AG10803 (cell line): Measurements from ENCODE around the gene UBB.

Experiments used
- DNase-seq: peaks from one replicate; pipeline ENCODE4 v3.0.0; 2010; ENCODE audit warnings: low read depth
- H3K4me3 ChIP-seq: 2 replicates; pipeline ENCODE4 v1.5.1; 2011; ENCODE audit warnings: mild to moderate bottlenecking, low read length, control low read depth
- TF ChIP-seq, protein P1 (sequence below): conservative IDR thresholded peaks from 2 replicates; pipeline ENCODE4 v1.5.1; 2011; ENCODE audit warnings: mild to moderate bottlenecking, low read length, control low read depth, inconsistent platforms

Gene UBB

DNA sequence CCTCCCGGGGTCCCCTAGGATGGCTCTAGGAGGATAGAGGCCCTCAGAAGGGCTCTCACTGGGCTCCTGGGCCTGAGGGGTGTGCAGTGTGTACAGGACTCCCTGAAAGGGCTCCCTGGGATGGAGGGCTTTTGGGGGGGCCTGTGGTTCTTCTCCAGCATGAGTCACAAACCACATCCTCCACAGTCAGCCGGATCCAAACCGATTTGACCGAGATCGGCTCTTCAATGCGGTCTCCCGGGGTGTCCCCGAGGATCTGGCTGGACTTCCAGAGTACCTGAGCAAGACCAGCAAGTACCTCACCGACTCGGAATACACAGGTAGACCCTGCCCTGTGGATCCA lies 39.0 kb downstream of the UBB start:
- H3K4me3 ChIP-seq: no peak overlapping the region; the same call in 1 of the 2 replicates
- DNase-seq: peak; percentile 76

DNA sequence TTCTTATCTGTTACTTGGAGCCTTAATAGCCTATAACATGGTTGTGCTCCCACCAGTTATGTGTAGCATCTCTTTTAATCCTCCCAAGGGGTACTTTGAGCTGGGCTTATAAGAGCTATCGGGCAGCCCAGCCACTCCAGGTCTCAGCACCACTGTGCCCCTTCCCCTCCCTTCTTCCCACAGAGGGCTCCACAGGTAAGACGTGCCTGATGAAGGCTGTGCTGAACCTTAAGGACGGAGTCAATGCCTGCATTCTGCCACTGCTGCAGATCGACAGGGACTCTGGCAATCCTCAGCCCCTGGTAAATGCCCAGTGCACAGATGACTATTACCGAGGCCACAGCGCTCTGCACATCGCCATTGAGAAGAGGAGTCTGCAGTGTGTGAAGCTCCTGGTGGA lies 41.5 kb downstream of the UBB start:
- TF ChIP-seq, protein P1, sequence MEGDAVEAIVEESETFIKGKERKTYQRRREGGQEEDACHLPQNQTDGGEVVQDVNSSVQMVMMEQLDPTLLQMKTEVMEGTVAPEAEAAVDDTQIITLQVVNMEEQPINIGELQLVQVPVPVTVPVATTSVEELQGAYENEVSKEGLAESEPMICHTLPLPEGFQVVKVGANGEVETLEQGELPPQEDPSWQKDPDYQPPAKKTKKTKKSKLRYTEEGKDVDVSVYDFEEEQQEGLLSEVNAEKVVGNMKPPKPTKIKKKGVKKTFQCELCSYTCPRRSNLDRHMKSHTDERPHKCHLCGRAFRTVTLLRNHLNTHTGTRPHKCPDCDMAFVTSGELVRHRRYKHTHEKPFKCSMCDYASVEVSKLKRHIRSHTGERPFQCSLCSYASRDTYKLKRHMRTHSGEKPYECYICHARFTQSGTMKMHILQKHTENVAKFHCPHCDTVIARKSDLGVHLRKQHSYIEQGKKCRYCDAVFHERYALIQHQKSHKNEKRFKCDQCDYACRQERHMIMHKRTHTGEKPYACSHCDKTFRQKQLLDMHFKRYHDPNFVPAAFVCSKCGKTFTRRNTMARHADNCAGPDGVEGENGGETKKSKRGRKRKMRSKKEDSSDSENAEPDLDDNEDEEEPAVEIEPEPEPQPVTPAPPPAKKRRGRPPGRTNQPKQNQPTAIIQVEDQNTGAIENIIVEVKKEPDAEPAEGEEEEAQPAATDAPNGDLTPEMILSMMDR: no peak
- no peak for DNase-seq

More for the DNA sequence above, 39.0 kb downstream of the UBB start:
- TF ChIP-seq, protein P1: no peak

DNA sequence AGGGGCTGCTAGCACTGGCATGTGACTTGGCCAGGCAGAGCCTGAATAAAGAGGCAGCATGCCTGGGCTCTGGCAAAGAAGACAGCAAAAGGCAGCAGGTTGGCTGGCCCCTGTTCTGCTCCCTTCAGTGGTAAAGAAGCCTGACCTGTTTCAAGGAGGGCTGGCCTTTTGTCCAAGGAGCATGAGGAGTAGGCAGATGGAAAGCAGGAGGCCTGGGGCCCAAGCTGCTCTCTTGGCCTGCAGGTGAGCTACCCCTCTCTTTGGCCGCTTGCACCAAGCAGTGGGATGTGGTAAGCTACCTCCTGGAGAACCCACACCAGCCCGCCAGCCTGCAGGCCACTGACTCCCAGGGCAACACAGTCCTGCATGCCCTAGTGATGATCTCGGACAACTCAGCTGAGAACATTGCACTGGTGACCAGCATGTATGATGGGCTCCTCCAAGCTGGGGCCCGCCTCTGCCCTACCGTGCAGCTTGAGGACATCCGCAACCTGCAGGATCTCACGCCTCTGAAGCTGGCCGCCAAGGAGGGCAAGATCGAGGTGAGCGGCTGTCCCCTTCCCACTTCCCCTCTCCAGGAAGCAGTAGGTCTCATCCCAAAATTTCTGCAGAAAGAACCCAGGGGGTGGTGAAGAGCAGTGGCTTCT lies 42.5 kb downstream of the UBB start:
- TF ChIP-seq, protein P1: no peak
- H3K4me3 ChIP-seq: no peak overlapping the region
- no peak for DNase-seq

More for the DNA sequence above, 41.5 kb downstream of the UBB start:
- no peak overlapping the region for H3K4me3 ChIP-seq

DNA sequence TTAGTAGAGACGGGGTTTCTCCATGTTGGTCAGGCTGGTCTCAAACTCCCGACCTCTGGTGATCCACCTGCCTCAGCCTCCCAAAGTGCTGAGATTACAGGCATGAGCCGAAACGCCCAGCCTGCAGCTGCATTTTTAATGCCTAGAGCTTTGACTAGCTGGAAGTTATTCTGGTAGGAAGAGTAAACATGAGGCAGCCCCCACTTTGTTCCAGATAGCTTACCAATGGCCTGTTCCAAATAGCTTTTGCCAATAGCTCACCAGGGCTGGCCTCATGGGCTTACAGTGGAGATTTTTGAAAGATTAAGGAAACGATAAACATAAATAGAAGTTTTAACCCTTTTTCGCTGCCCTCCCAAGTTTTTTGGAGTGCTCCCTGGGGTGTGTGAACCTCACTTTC lies 44.3 kb downstream of the UBB start:
- TF ChIP-seq, protein P1: no peak
- DNase-seq: no peak
- no peak overlapping the region for H3K4me3 ChIP-seq

DNA sequence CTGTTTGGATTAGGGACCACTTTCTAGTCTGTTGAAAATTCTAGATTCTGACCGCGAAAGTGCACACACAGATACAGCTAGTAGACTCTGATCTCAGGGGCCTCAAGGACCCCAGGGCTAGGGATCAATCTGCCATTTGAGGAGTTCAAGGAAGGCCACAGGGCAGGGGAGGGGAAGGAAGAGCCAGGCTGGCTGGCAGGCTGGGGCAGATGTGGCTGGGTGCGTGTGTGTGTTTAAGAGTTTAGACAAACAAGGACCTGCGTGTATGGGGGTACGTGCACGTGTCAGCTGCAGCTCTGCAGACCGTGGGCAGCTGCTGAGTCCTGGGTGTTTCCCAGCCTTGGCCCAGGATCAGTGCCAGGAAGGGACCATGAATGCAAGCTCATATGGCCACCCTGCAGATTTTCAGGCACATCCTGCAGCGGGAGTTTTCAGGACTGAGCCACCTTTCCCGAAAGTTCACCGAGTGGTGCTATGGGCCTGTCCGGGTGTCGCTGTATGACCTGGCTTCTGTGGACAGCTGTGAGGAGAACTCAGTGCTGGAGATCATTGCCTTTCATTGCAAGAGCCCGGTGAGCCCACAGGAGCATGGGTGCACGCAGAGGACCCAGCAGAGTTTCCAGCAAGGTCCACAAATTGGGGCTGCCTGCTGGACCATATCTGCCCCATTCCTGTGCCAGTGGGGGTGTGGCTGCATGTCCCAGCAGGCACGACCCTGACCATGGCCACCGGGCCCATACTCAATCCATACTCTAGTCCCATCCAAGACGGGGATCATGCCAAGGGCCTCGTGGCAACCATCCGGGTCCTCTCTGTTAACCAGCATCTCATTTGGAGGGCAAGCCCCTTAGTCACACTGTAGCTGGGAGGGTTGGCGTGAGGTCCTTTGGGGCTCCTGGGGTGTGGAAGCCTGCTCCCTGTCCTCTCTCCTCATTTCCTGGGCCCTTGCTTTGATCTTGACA lies 45.1 kb downstream of the UBB start:
- no peak for DNase-seq
- no peak overlapping the region for H3K4me3 ChIP-seq
- TF ChIP-seq, protein P1: no peak

DNA sequence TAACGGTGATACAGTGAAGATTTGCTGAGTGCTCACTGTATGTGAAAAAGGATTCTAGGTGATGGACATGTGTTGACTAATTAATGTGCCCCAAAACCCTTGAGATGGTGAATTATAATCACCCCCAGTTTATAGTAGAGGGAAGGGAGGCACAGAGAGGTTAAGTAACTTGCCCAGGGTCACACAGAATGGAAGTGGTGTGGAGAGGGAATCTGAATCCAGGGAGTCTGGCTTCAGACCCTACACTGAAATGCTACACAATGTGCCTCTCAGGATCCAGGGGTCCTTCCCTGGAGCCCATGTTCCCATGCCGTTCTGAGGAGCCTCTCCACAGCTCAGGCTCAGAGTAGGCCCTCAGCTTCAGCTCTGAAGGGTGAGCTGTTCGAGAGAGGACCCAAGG lies 46.1 kb downstream of the UBB start:
- TF ChIP-seq, protein P1: no peak
- no peak for DNase-seq
- no peak overlapping the region for H3K4me3 ChIP-seq
